Thyroid gland (tissue), 4 donors: ENCODE data around the gene CREM. TPM values are rescaled to one million over a fixed set of nuclear protein-coding genes. Genes with fewer than 3 reads are reported as not detected.
A peak's percentile ranks its signal among the peaks of the same experiment; 100 is the strongest.

ENCODE experiments used
- DNase-seq, 2 donors: peaks; one replicate each; pipeline ENCODE4 v3.0.0-alpha.2; 2019
- H3K27ac ChIP-seq, 3 donors: fragments of 200-600 bp; sonication (generic); 1 replicate in 2 of 3; 2 replicates in 1 of 3; pipeline ENCODE4 v1.5.1; 2016 to 2019; ENCODE audit warnings: mild to moderate bottlenecking in 1 of 3, moderate library complexity in 1 of 3
- H3K27me3 ChIP-seq: fragments of 200-600 bp; sonication (generic); one replicate; pipeline ENCODE4 v1.5.1; 2019
- H3K36me3 ChIP-seq, 2 donors: fragments of 200-600 bp; sonication (generic); one replicate each; pipeline ENCODE4 v1.5.1; 2016 to 2019
- H3K4me1 ChIP-seq, 2 donors: fragments of 200-600 bp; sonication (generic); one replicate each; pipeline ENCODE4 v1.5.1; 2017 to 2019
- H3K4me3 ChIP-seq, 3 donors: fragments of 200-600 bp; sonication (generic); replicated peaks in 1 of 3; 1 replicate in 2 of 3; 2 replicates in 1 of 3; pipeline ENCODE4 v1.5.1; 2016; ENCODE audit warnings: mild to moderate bottlenecking in 1 of 3
- H3K9me3 ChIP-seq: fragments of 200-600 bp; sonication (generic); one replicate; pipeline ENCODE4 v1.5.1; 2017
- POLR2A ChIP-seq, 2 donors: fragments of 450-650 bp; IDR thresholded peaks; one replicate each; pipeline ENCODE4 v1.6.1; 2017; ENCODE audit warnings: antibody characterized with exemption in 2 of 2, mild to moderate bottlenecking in 2 of 2, moderate library complexity in 1 of 2
- WGBS, 2 donors: methylation state at CpG; one replicate each; pipeline ENCODE4 v1.1.5; 2017; 5-methylcytosine and 5-hydroxymethylcytosine counted together
- intact Hi-C: fragments of 100-400 bp; cut with DNase I; formaldehyde crosslinking; loops from one replicate; pipeline ENCODE4 v1.15.1; 2023
- total RNA-seq, 4 donors: library from RNA; depleted of rRNA; stranded (reverse); fragments of >200 nt; gene quantifications; one replicate each; pipeline ENCODE4 v1.2.3, GENCODE V29; 2016
- TF ChIP-seq, protein P1 (sequence below), 6 experiments: fragments of 200-600 bp in 3 of 6; fragments of 450-650 bp in 3 of 6; sonication (generic) in 3 of 6; IDR thresholded peaks; one replicate each; pipeline ENCODE4 v1.5.1; 2016 to 2019; ENCODE audit warnings: antibody characterized with exemption in 6 of 6, mild to moderate bottlenecking in 2 of 6, inconsistent platforms in 1 of 6, moderate library complexity in 1 of 6

The CREM gene
- total RNA-seq, 4 donors from 2014 or later = 39.9 to 64.4 (median 50.5) TPM

DNA sequence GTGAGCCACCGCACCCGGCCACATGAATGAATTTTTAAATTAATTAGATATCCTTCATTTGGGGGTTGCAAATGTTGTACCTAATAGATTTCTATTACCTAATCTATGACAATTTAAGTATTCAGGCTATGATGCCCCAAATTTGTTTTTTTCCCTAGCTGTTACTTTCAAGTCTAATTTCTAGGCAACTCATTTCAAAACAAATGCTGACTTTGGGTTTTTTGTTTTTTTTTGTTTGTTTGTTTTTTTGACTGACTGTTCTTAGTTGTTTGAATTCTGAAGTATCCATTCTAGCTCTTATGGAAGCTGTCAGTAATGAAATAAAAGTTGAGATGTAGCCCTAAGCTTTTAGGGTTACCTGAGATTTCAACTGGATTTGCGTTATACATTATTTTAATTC, 62.3 kb downstream of the CREM start:
- TF ChIP-seq, protein P1, sequence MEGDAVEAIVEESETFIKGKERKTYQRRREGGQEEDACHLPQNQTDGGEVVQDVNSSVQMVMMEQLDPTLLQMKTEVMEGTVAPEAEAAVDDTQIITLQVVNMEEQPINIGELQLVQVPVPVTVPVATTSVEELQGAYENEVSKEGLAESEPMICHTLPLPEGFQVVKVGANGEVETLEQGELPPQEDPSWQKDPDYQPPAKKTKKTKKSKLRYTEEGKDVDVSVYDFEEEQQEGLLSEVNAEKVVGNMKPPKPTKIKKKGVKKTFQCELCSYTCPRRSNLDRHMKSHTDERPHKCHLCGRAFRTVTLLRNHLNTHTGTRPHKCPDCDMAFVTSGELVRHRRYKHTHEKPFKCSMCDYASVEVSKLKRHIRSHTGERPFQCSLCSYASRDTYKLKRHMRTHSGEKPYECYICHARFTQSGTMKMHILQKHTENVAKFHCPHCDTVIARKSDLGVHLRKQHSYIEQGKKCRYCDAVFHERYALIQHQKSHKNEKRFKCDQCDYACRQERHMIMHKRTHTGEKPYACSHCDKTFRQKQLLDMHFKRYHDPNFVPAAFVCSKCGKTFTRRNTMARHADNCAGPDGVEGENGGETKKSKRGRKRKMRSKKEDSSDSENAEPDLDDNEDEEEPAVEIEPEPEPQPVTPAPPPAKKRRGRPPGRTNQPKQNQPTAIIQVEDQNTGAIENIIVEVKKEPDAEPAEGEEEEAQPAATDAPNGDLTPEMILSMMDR (IDR thresholded peaks at IDR 0.05) = no peak
- no peak for TF ChIP-seq POLR2A (IDR thresholded peaks at IDR 0.05)
- no peak overlapping the region for H3K4me3 ChIP-seq
- DNase-seq = no peak
- no peaks in the 10 kb centered on the region for H3K27me3 ChIP-seq
- H3K4me1 ChIP-seq = peaks cover 0 to 9% of the 10 kb centered on the region in 2 donors
- WGBS, 2 donors = 95 to 97% methylated on average over 3 of the region's 3 CpGs
- no peaks in the 10 kb centered on the region for H3K9me3 ChIP-seq
- H3K36me3 ChIP-seq = no peaks in the 10 kb centered on the region
- intact Hi-C loops = no loop called here
- no peak overlapping the region for H3K27ac ChIP-seq

DNA sequence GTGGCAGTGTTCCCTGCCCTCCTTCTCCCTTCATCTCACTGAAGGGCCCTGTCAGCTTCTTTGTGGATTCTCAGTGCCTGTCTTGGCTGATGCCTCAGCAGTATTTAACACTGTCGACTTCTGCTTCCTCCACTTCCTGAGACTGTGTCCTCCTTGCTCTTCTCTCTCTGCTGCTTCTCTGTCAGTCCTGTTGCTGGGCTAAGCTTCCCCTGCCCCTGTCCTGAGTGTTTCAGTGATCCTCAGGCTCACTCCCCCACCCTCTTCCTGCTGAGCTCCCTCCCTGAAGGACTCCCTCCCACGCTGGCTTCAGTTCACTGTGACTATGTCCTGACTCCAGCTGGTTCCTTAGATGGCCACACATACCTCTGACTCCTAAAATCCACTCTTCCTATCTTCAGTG, 64.9 kb downstream of the CREM start:
- TF ChIP-seq, protein P1 (IDR thresholded peaks at IDR 0.05) = no peak
- TF ChIP-seq POLR2A (IDR thresholded peaks at IDR 0.05) = no peak
- Histone ChIP-seq H3K27ac (no peak overlapping the region), H3K9me3 (no peaks in the 10 kb centered on the region), H3K4me3 (no peak overlapping the region), H3K27me3 (no peaks in the 10 kb centered on the region), H3K36me3 (no peaks in the 10 kb centered on the region), H3K4me1 (peaks cover 0 to 9% of the 10 kb centered on the region in 2 donors)
- intact Hi-C loops = no loop called here
- DNase-seq = no peak
- 63 to 64% methylated on average over 2 of the region's 2 CpGs for WGBS, 2 donors

DNA sequence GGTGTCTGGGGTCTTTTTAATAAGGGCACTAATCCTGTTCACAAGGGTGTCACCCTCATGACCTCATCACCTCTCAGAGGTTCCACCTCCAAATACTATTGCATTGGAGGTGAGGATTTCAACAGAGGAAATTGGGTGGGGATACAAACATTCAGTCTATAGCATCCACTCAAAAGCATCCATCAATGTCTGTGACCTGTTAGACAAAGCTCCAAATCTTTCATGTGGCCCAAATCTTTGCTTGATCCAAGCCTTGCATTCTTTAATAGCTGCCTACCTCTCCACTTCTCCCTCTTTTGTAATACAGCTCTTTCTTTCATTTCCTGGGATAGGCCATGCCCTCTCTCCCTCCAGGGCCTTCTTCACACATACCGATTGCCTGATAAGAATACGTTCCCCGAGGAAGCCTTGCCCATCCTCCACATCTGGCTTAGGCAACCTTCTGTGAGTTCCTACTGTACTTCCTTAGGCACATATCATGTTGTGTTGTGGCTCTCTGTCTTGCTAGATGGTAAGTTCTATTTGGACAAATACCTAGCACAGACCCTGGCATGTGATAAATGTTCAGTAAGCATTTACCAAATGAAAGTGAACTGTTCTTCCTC, 66.1 kb downstream of the CREM start:
- Histone ChIP-seq H3K27me3 (no peaks in the 10 kb centered on the region), H3K27ac (no peak overlapping the region), H3K36me3 (no peaks in the 10 kb centered on the region), H3K4me1 (peaks cover 0 to 9% of the 10 kb centered on the region in 2 donors), H3K9me3 (no peaks in the 10 kb centered on the region), H3K4me3 (no peak overlapping the region)
- no peak for DNase-seq
- intact Hi-C loops = no loop called here
- no peak for TF ChIP-seq POLR2A (IDR thresholded peaks at IDR 0.05)
- TF ChIP-seq, protein P1 (IDR thresholded peaks at IDR 0.05) = no peak
- 66 to 79% methylated on average over 3 of the region's 3 CpGs for WGBS, 2 donors

DNA sequence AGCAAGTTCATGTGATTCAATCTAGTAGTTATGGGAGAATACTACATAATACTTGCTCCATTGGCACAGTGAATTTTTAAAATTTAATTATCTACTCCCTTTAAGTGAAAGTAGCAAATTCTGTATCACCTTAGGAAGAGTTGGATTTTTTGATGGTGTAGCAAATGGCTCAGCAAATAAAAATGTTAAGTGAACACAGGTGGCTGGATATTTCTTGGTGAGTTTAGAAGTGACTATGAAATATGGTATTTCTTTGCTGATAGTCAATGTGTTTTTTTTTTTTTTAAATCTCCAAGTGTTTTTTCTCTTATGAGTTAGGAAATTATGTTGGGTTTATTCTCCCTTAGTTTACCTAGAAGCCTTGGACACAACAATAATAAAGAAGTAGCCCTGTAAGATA, 67.8 kb downstream of the CREM start:
- H3K36me3 ChIP-seq = no peaks in the 10 kb centered on the region
- H3K4me3 ChIP-seq = no peak overlapping the region
- intact Hi-C loops = no loop called here
- H3K27me3 ChIP-seq = no peaks in the 10 kb centered on the region
- H3K9me3 ChIP-seq = no peaks in the 10 kb centered on the region
- peak overlapping the region in 1 of 3 donors; percentile 93 for H3K27ac ChIP-seq
- TF ChIP-seq POLR2A (IDR thresholded peaks at IDR 0.05) = no peak
- TF ChIP-seq, protein P1 (IDR thresholded peaks at IDR 0.05) = no peak
- peaks cover 0 to 9% of the 10 kb centered on the region in 2 donors for H3K4me1 ChIP-seq
- DNase-seq = no peak

DNA sequence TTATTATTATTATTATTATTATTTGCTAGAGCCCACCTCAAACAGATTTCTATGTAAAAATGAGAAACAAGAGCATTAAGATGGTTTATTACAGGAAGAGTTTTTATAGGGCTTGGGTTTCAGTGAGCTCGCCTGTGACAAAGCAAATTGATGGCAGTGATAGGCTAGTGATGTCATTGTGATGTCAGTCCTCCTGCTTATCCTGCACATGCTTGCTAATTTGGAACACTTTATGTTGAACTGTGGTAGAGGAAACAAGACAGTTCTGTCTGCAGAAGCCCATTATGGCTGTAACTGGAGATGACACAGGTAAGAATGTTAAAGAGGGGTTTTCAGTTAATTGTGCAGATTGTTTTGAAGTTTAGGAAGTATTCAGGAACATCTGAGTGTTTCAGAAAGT, 68.3 kb downstream of the CREM start:
- H3K4me3 ChIP-seq = no peak overlapping the region
- DNase-seq = no peak
- intact Hi-C loops = loop anchor here (5.0 kb wide), 1 partner anchor 73 kb away; no protein-coding TSS in a partner anchor
- H3K4me1 ChIP-seq = peaks cover 0 to 9% of the 10 kb centered on the region in 2 donors
- 90 to 91% methylated on average over 1 of the region's 1 CpG for WGBS, 2 donors
- no peaks in the 10 kb centered on the region for H3K36me3 ChIP-seq
- H3K9me3 ChIP-seq = no peaks in the 10 kb centered on the region
- peak overlapping the region; percentile 68 to 96 (median 93) for H3K27ac ChIP-seq
- TF ChIP-seq, protein P1 (IDR thresholded peaks at IDR 0.05) = no peak
- no peaks in the 10 kb centered on the region for H3K27me3 ChIP-seq
